A673 (cell line): ENCODE measurements around the gene BANP. TPM values are rescaled to one million over a fixed set of nuclear protein-coding genes. Genes with fewer than 3 reads are reported as not detected.

Experiments
- BruUV-seq: library from RNA; stranded (reverse); fragments of 400-500 nt; replicated peaks from 2 replicates; lab custom pipeline; 2021; lab: Mats Ljungman, UMichigan
- CTCF ChIA-PET: fragments of 300-600 bp; sonication (Branson Sonifier 250); formaldehyde crosslinking; loops from one replicate; lab custom pipeline; 2022; ENCODE audit warnings: antibody characterized with exemption; lab: Charles Lee
- POLR2A ChIA-PET: fragments of 300-600 bp; sonication (Branson Sonifier 250); formaldehyde crosslinking; loops from one replicate; lab custom pipeline; 2022; ENCODE audit warnings: antibody characterized with exemption; ENCODE audit not compliant: low non-redundant PET; lab: Charles Lee
- DNase-seq: peaks from one replicate; pipeline ENCODE4 v3.0.0-alpha.2; 2015; ENCODE audit warnings: low spot score
- H3K27ac ChIP-seq: fragments of 200-600 bp; sonication (generic); 2 replicates; pipeline ENCODE4 v1.5.1; 2016; ENCODE audit warnings: mixed run types, low read depth, mild to moderate bottlenecking, mixed read lengths, antibody characterized with exemption, low read length; ENCODE audit not compliant: poor library complexity, severe bottlenecking
- H3K27me3 ChIP-seq: fragments of 200-600 bp; sonication (generic); replicated peaks from 2 replicates; pipeline ENCODE4 v1.6.1; 2017; ENCODE audit warnings: mixed run types, low read depth, mild to moderate bottlenecking, mixed read lengths, antibody characterized with exemption, low read length; ENCODE audit not compliant: insufficient read depth, poor library complexity
- H3K36me3 ChIP-seq: fragments of 200-600 bp; sonication (generic); 2 replicates; pipeline ENCODE4 v1.6.1; 2016; ENCODE audit warnings: mixed run types, mild to moderate bottlenecking, mixed read lengths, antibody characterized with exemption, low read length; ENCODE audit not compliant: insufficient read depth, poor library complexity, severe bottlenecking
- H3K4me1 ChIP-seq: fragments of 200-600 bp; sonication (generic); 2 replicates; pipeline ENCODE4 v1.6.1; 2017; ENCODE audit warnings: mixed run types, mild to moderate bottlenecking, mixed read lengths, antibody characterized with exemption, low read length; ENCODE audit not compliant: insufficient read depth, poor library complexity, severe bottlenecking
- H3K4me3 ChIP-seq: fragments of 200-600 bp; sonication (generic); 2 replicates; pipeline ENCODE4 v1.5.1; 2016; ENCODE audit warnings: low read depth, mixed run types, mild to moderate bottlenecking, mixed read lengths, low read length; ENCODE audit not compliant: poor library complexity, severe bottlenecking
- H3K9me3 ChIP-seq: fragments of 200-600 bp; sonication (generic); 2 replicates; pipeline ENCODE4 v1.6.1; 2016; ENCODE audit warnings: mixed run types, low read depth, mild to moderate bottlenecking, mixed read lengths, antibody characterized with exemption, low read length; ENCODE audit not compliant: poor library complexity, severe bottlenecking
- CTCF ChIP-seq: fragments of 300-800, 200-600 bp; sonication (generic); conservative IDR thresholded peaks from 2 replicates; pipeline ENCODE4 v1.5.1; 2017; ENCODE audit warnings: low read depth, mild to moderate bottlenecking, antibody characterized with exemption, low read length, moderate library complexity, mixed read lengths
- EZH2 ChIP-seq: fragments of 200-600 bp; sonication (generic); IDR thresholded peaks from 2 replicates; pipeline ENCODE4 v1.6.1; 2017; ENCODE audit warnings: borderline replicate concordance, low read depth, mild to moderate bottlenecking, mixed read lengths, antibody characterized with exemption, low read length; ENCODE audit not compliant: poor library complexity, severe bottlenecking
- intact Hi-C: fragments of 100-400 bp; cut with micrococcal nuclease; formaldehyde crosslinking; loops from one replicate; pipeline ENCODE4 v1.10.0; 2022; ENCODE audit not compliant: unreplicated experiment
- total RNA-seq: library from RNA; stranded (reverse); gene quantifications from 2 replicates; pipeline ENCODE4 v1.2.3, GENCODE V29; 2021

BANP gene
- total RNA-seq, 1 experiment from 2014 or later = 44.3 TPM

GRCh38 chr16:88009563-88010342 lies 58.5 kb downstream of the BANP start:
- H3K36me3 ChIP-seq = no peaks in the 10 kb centered on the region
- H3K9me3 ChIP-seq = no peaks in the 10 kb centered on the region
- no peaks in the 10 kb centered on the region for H3K4me1 ChIP-seq
- DNase-seq = no peak
- H3K27me3 ChIP-seq = no peaks in the 10 kb centered on the region
- CTCF ChIA-PET = no interaction called here
- H3K27ac ChIP-seq = no peak overlapping the region
- POLR2A ChIA-PET = no interaction called here
- TF ChIP-seq CTCF (no peak), EZH2 (no peak)
- no peak overlapping the region for H3K4me3 ChIP-seq
- BruUV-seq = no TSS peak
- intact Hi-C loops = no loop called here

GRCh38 chr16:88010343-88010967 lies 59.2 kb downstream of the BANP start:
- Histone ChIP-seq H3K4me3 (no peak overlapping the region), H3K9me3 (no peaks in the 10 kb centered on the region), H3K27me3 (no peaks in the 10 kb centered on the region), H3K36me3 (no peaks in the 10 kb centered on the region), H3K4me1 (no peaks in the 10 kb centered on the region), H3K27ac (no peak overlapping the region)
- DNase-seq = no peak
- intact Hi-C loops = no loop called here
- CTCF ChIA-PET = no interaction called here
- no peak for TF ChIP-seq CTCF
- TF ChIP-seq EZH2 = no peak
- POLR2A ChIA-PET = no interaction called here
- no TSS peak for BruUV-seq

- no peak overlapping the region for H3K4me3 ChIP-seq
- no peak for DNase-seq
- H3K4me1 ChIP-seq = no peaks in the 10 kb centered on the region
- ChIA-PET POLR2A (no interaction called here), CTCF (no interaction called here)
- no peak overlapping the region for H3K27ac ChIP-seq
- H3K36me3 ChIP-seq = no peaks in the 10 kb centered on the region
- no peaks in the 10 kb centered on the region for H3K9me3 ChIP-seq
- no TSS peak for BruUV-seq
- H3K27me3 ChIP-seq = no peaks in the 10 kb centered on the region
- intact Hi-C loops = no loop called here
- TF ChIP-seq CTCF (no peak), EZH2 (no peak)
These were observed 59.8 kb downstream of the BANP start for GRCh38 chr16:88010968-88011483.
